Measurements from ENCODE around the gene METRNL.

Gene METRNL

GRCh38 chr17:83081684-83082201 lies 2.3 kb downstream of the METRNL start:
- no peak for DNase-seq

- DNase-seq = no peak
Observed at GRCh38 chr17:83082424-83082823, 3.0 kb downstream of the METRNL start.

- no peak for DNase-seq
Observed at GRCh38 chr17:83082909-83083367, 3.5 kb downstream of the METRNL start.

- no peak for DNase-seq
Observed at GRCh38 chr17:83083368-83084201, 4.2 kb downstream of the METRNL start.

DNA sequence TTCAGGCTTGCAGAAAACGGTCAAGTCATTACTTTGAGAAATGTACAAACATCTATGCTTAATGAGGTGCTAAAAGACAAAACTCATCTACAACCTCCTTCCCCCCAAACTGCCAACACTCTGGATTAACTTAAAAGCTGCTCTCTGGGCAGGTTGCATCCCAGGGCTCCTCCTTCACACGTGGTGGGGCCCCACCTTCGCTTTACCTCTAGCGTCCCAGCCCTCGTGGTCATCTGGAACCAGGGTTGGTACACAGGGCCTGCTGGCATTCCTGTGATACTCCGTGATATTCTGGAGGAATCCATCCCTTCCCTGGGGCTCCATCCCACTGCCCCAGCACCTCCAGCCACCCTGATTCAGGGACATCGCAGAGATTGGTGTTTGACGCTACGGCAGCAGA lies 4.8 kb downstream of the METRNL start:
- no peak for DNase-seq

GRCh38 chr17:83084621-83085056 lies 5.2 kb downstream of the METRNL start:
- no peak for DNase-seq

- DNase-seq = no peak
Observed at GRCh38 chr17:83085103-83085502, 5.7 kb downstream of the METRNL start.

DNA sequence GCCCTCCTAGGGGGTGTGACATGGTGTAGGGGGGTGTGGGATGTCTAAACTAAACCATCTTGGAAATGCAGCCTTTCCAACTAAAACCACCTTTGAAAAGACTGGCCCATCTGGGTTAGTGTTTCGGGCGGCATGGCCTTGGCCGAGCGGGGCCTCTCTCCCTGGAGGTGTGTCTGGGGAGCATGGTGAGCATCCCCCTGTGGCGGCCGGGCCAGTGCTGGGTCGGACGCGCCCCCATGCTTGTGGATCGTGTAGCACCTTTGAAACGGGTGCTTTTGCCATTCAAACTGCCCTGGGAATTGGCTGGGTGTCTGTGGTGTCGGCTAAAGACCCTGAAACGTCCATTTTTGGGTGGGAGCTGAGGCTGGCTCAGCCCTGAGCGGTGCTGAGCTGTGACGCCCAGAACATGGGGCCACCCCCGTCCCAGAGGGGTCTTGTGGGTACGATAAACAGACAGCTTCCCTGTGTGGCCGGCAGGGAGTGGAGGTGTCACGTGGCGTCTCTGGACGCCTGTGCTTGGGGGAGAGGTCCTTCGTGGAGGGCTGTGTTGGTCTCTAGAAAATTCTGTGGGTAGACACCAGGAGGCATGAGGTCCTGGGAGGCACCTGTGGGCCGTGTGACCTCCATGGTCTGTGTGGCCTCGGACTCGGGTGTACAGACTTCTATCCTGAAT lies 6.3 kb downstream of the METRNL start:
- DNase-seq = no peak

DNA sequence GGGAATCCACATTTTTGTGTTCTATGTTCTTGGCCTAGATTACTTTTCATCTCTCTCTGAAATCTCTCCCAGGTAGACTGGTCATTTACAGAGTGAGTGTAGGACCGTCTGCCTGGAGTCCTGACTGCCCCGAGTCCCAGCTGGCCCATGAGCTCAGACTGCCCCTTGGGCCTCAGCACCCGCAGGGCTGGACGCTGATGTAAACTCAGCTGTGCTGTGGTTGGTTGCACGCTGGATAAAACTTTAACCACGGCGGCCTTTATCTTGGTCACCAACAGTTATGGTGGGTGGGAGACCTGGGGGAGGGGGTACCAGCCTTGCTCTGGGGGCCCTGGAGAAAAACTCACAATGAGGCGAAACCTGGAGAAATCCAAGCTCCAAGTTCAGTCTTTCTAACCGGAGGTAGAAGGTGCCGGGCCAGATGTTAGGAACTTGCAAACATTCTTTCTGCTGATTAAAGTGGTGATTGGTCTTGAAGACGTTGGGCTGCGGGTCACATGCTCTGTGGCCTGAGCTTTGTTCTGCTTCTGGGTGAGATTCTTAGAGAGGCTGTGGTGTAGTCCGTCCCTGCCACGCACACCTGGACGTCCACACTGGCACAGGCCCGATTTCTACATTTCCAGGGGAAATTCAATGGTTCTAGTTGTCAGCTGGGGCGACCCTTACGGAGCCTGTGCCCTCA lies 6.9 kb downstream of the METRNL start:
- DNase-seq = no peak

GRCh38 chr17:83086907-83087787 lies 7.7 kb downstream of the METRNL start:
- DNase-seq = no peak

DNA sequence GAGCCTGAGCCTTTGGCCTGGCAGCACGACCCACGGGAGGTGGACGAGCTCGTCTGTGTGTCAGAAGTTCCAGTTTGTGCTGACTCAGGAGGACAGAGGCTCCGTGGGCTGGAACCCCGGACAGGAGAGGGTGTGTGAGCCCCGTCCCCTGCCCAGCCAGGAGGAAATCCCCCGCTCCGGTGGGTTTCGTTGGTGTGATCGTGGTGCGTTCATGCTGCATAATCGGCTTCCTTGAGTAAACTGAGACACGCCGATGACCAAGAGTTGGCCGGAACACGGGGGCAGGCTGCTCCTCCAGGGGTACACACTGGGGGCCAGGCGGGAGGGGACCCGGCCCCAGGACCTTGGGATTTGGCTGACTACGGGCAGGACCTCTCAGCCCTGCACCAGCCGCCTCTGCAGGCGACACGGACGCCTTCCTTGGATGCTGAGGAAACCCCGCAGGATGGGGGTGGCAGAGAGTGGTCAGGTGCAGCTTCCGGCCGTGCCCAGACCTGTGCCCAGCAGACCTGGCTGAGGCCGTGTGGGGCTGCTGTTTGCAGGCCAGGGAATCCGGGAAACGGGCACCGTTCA lies 8.5 kb downstream of the METRNL start:
- DNase-seq = no peak

- DNase-seq = no peak
Observed at GRCh38 chr17:83088451-83088850, 9.0 kb downstream of the METRNL start.

DNA sequence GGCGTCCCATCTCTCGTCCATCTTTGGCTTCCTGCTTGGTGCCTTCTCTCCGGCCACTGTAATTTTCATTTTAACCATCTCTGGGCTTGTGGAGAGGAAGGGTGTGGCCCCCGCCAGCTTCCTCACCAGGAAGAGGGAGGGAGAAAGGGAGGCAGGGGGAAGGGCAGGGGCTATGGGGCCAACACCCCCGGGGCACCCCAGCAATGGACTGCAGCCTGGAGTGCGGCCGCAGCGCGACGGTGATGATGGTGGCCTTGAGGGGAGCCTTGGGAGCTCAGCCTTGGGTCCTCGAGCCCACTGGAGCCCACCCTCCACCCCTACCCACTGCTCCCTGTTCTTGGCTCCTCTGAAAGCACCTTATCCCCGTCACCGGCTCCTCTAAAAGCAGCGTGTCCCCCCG lies 9.5 kb downstream of the METRNL start:
- no peak for DNase-seq

DNA sequence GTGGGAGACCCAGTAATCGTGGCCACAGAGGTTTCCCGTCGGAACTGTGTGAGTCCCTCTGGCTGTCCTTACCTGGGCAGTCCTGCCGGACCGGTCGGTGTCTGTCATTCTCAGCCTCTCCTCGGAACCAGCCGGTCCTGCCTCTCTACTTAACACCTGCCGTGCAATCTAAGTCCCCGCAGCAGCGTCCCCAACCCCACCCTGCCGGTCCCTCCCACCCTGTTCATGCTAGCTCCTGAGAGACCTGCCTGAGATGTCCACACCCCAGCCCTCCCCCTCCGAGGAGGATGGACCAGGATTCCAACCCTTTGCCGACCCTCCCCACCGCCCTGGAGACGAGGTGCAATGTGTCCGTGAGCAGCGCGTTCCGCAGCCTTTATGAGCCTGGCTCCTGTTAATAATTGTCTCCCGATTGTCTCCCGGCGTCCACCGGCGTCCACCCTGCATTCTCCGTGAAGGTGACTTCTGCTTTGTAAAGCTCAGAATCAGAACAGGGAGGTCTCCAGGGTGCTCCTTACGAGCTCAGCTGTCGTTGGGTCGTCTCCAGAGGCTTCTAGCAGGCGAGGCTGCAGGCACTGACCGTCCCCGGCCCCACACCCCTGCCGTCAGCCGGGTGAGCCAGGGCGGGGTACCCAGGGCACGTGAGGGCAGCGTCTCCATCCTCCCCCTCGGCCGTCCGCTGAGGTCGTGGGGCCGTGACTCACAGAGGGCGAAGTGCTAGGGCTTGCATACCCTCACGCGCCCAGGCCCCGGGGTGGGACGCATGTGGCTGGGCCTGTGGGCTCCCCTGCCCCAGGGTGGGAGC lies 10.1 kb downstream of the METRNL start:
- DNase-seq = no peak

GRCh38 chr17:83090444-83091256 lies 11.2 kb downstream of the METRNL start:
- DNase-seq = no peak

DNA sequence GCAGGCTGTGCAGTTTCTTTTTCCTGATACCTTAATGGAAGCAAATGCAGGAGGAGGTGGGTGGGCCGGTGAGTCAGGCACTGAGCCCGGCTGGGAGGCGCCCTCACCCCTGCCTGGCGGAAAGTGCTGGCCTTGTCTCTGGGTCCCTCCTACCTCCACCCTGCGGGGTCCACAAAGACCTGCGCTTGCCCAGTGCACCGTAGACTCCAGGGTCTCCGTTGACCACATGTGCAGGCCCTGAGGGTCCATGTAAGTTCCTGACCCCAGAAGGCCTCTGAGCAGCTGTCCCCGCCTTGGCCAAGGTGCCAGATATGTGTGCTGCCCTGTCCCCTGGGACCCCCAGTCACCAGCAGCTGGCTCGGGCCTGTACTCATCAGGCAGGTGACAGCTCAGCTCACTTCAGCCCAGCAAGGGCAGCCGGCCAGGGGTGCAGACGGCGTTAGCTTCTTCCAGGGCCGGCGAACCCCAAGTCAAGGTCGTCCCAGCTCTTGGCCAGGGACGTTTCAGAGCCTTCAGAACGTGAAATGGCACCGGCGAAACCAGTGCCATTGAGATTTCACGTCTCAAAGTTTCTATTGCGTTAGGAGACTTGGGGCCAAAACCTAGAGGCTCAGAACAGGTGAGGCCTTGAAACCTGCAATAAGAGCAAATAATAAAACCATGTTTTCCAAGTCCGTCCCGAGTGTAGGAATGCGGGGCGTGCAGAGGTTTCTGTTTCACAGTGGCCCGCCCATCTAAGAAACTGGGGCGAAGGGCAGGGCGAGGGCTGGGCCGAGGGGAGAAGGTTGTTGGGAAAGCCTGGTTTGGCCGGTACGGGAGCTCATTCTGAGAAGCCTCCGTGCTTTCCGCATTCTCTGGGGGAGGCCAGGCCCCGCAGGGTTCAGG lies 12.1 kb downstream of the METRNL start:
- DNase-seq = no peak

DNA sequence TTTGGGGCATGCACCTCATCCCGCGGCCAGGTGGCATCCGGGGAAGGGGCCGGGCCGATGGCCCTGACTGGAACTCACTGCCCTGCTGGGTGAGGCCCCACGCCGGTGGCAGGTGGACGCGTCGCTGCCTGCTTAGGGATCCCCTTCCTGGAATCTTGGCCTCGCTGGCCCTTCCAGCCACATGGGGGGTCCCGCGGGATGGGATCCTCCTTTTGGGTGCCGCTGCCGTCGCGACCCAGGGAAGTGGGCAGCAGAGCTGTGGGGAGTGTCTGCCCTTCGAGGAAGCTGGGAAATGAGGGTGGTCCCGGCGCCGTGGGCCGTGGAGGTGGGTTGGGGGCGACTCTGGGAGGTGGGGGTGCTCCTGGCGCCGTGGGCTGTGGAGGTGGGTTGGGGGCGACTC lies 12.8 kb downstream of the METRNL start:
- no peak for DNase-seq

GRCh38 chr17:83092931-83093330 lies 13.5 kb downstream of the METRNL start:
- DNase-seq = no peak

- no peak for DNase-seq
Observed at GRCh38 chr17:83093506-83093905, 14.1 kb downstream of the METRNL start.
